Breast epithelium (tissue), 4 donors: Measurements from ENCODE around the gene SPART. TPM values are rescaled to one million over a fixed set of nuclear protein-coding genes. Genes with fewer than 3 reads are reported as not detected.
A peak's percentile ranks its signal among the peaks of the same experiment; 100 is the strongest.

Experiments used
- DNase-seq, 2 donors: peaks; one replicate each; pipeline ENCODE4 v3.0.0-alpha.2; 2019; ENCODE audit warnings: low spot score in 2 of 2
- H3K27ac ChIP-seq, 2 donors: fragments of 200-600 bp; sonication (generic) in 1 of 2; one replicate each; pipeline ENCODE4 v1.5.1; 2016 to 2019; ENCODE audit warnings: mild to moderate bottlenecking in 1 of 2
- H3K27me3 ChIP-seq, 2 donors: fragments of 200-600 bp; sonication (generic) in 1 of 2; one replicate each; pipeline versions ENCODE4 v1.5.1 to v1.6.0; 2017 to 2019; ENCODE audit warnings: control low read depth in 1 of 2, mild to moderate bottlenecking in 1 of 2
- H3K36me3 ChIP-seq: fragments of 200-600 bp; one replicate; pipeline ENCODE4 v1.5.1; 2019
- H3K4me1 ChIP-seq, 2 donors: fragments of 200-600 bp; sonication (generic); one replicate each; pipeline ENCODE4 v1.5.1; 2016 to 2019; ENCODE audit warnings: control low read depth in 1 of 2
- H3K4me3 ChIP-seq, 3 donors: fragments of 200-600 bp; sonication (generic); 1 replicate in 2 of 3; 2 replicates in 1 of 3; pipeline ENCODE4 v1.5.1; 2016 to 2019; ENCODE audit warnings: mild to moderate bottlenecking in 3 of 3, moderate library complexity in 2 of 3
- H3K9me3 ChIP-seq, 2 donors: fragments of 200-600 bp; sonication (generic) in 1 of 2; one replicate each; pipeline ENCODE4 v1.5.1; 2016 to 2019; ENCODE audit warnings: control low read depth in 1 of 2
- CTCF ChIP-seq, 3 donors: fragments of 450-650 bp; IDR thresholded peaks; one replicate each; pipeline ENCODE4 v1.5.1; 2016 to 2017; ENCODE audit warnings: antibody characterized with exemption in 3 of 3, mild to moderate bottlenecking in 3 of 3, moderate library complexity in 3 of 3
- POLR2A ChIP-seq: fragments of 450-650 bp; IDR thresholded peaks from one replicate; pipeline ENCODE4 v1.6.1; 2016; ENCODE audit warnings: antibody characterized with exemption, mild to moderate bottlenecking, moderate library complexity
- POLR2AphosphoS5 ChIP-seq, 3 donors: sonication (generic); formaldehyde crosslinking; IDR thresholded peaks; one replicate each; pipeline ENCODE4 v1.6.1; 2017; ENCODE audit warnings: antibody characterized with exemption in 3 of 3
- intact Hi-C: fragments of 100-400 bp; cut with DNase I; formaldehyde crosslinking; loops from one replicate; pipeline ENCODE4 v1.15.1; 2023; ENCODE audit warnings: low total_unique reads
- total RNA-seq, 3 donors: library from RNA; depleted of rRNA; stranded (reverse); fragments of >200 nt; gene quantifications; one replicate each; pipeline ENCODE4 v1.1.0, GENCODE V29; 2016

SPART gene
- 100 to 1,000 TPM in 2 of 3 donors, 10 to 100 TPM in 1; 79.6 to 111 (median 105) TPM for total RNA-seq

GRCh38 chr13:36346222-36347083 is at the start of gene SPART:
SPART (minus strand) TSS chr13:36346394; CDS start chr13:36335830, 10,564 bp downstream.
- no peaks in the 10 kb centered on the region for H3K4me1 ChIP-seq
- no peaks in the 10 kb centered on the region for H3K9me3 ChIP-seq
- H3K4me3 ChIP-seq: peak within 1 kb of the TSS; percentile 70 to 87 (median 86)
- H3K27me3 ChIP-seq: no peaks in the 10 kb centered on the region
- peak; percentile 83 to 89 (median 84) for TF ChIP-seq POLR2AphosphoS5 (IDR thresholded peaks at IDR 0.05)
- TF ChIP-seq CTCF (IDR thresholded peaks at IDR 0.05): peak; percentile 87 to 97 (median 97)
- TF ChIP-seq POLR2A: peak; percentile 57
- peak within 1 kb of the TSS; percentile 97 to 99 for H3K27ac ChIP-seq
- no peaks in the 10 kb centered on the region for H3K36me3 ChIP-seq
- intact Hi-C loops: no loop called here
- peak; percentile 86 to 87 for DNase-seq

GRCh38 chr13:36395280-36395679 is 49.1 kb upstream of the SPART start:
- TF ChIP-seq CTCF (IDR thresholded peaks at IDR 0.05) (peak in 1 of 3 donors; percentile 16), POLR2AphosphoS5 (IDR thresholded peaks at IDR 0.05) (no peak), POLR2A (no peak)
- H3K4me3 ChIP-seq: no peak overlapping the region
- no peaks in the 10 kb centered on the region for H3K27me3 ChIP-seq
- DNase-seq: no peak
- intact Hi-C loops: no loop called here
- H3K4me1 ChIP-seq: no peaks in the 10 kb centered on the region
- no peaks in the 10 kb centered on the region for H3K36me3 ChIP-seq
- no peaks in the 10 kb centered on the region for H3K9me3 ChIP-seq
- H3K27ac ChIP-seq: no peak overlapping the region

GRCh38 chr13:36385489-36385888 is 39.3 kb upstream of the SPART start:
- no peaks in the 10 kb centered on the region for H3K36me3 ChIP-seq
- TF ChIP-seq CTCF (IDR thresholded peaks at IDR 0.05) (no peak), POLR2A (no peak)
- no peak for DNase-seq
- H3K9me3 ChIP-seq: no peaks in the 10 kb centered on the region
- H3K4me3 ChIP-seq: no peak overlapping the region
- no peaks in the 10 kb centered on the region for H3K27me3 ChIP-seq
- intact Hi-C loops: no loop called here
- H3K4me1 ChIP-seq: no peaks in the 10 kb centered on the region
- H3K27ac ChIP-seq: no peak overlapping the region

- Histone ChIP-seq H3K36me3 (no peaks in the 10 kb centered on the region), H3K27ac (no peak overlapping the region), H3K9me3 (no peaks in the 10 kb centered on the region), H3K4me3 (no peak overlapping the region), H3K4me1 (no peaks in the 10 kb centered on the region), H3K27me3 (no peaks in the 10 kb centered on the region)
- intact Hi-C loops: no loop called here
- no peak for DNase-seq
- TF ChIP-seq CTCF (IDR thresholded peaks at IDR 0.05) (no peak), POLR2A (no peak), POLR2AphosphoS5 (IDR thresholded peaks at IDR 0.05) (no peak)
These were observed 35.8 kb upstream of the SPART start for GRCh38 chr13:36382030-36382429.

GRCh38 chr13:36377826-36378468 is 31.8 kb upstream of the SPART start:
- H3K4me3 ChIP-seq: no peak overlapping the region
- intact Hi-C loops: no loop called here
- H3K36me3 ChIP-seq: no peaks in the 10 kb centered on the region
- no peaks in the 10 kb centered on the region for H3K4me1 ChIP-seq
- no peaks in the 10 kb centered on the region for H3K9me3 ChIP-seq
- no peak overlapping the region for H3K27ac ChIP-seq
- no peaks in the 10 kb centered on the region for H3K27me3 ChIP-seq
- TF ChIP-seq POLR2A: no peak
- no peak for TF ChIP-seq POLR2AphosphoS5 (IDR thresholded peaks at IDR 0.05)
- TF ChIP-seq CTCF (IDR thresholded peaks at IDR 0.05): no peak
- DNase-seq: no peak
